Endothelial cell of umbilical vein (primary cell): ENCODE data around the gene DMAP1. TPM values are rescaled to one million over a fixed set of nuclear protein-coding genes. Genes with fewer than 3 reads are reported as not detected.

Experiments used
- BruUV-seq: library from RNA; stranded (reverse); fragments of 400-500 nt; replicated peaks from 2 replicates; lab custom pipeline; 2021; lab: Mats Ljungman, UMichigan
- CTCF ChIA-PET: fragments of 300-600, 350-600 bp; sonication (Branson Sonifier 250); formaldehyde crosslinking; loops from one replicate; lab custom pipeline; 2021; ENCODE audit warnings: antibody characterized with exemption, inconsistent platforms; lab: Charles Lee
- POLR2A ChIA-PET: fragments of 300-600, 350-600 bp; sonication (Branson Sonifier 250); formaldehyde crosslinking; loops from one replicate; lab custom pipeline; 2021; ENCODE audit warnings: antibody characterized with exemption, inconsistent platforms; lab: Charles Lee
- DNase-seq: peaks from one replicate; pipeline ENCODE4 v3.0.0-alpha.2; 2011; ENCODE audit warnings: low read depth, low spot score
- FAIRE-seq: peaks from 2 replicates; lab custom pipeline; 2011; peaks lifted over from hg19 to GRCh38; lab: Jason Lieb, UNC
- H2AFZ ChIP-seq: 2 replicates; pipeline ENCODE4 v1.6.0; 2012; ENCODE audit warnings: low read depth, low read length, control low read depth, inconsistent platforms
- H3K27ac ChIP-seq: 2 replicates; pipeline ENCODE4 v1.5.1; 2011; ENCODE audit warnings: low read depth, mild to moderate bottlenecking, control low read depth, low read length, moderate library complexity; ENCODE audit not compliant: insufficient read depth
- H3K27me3 ChIP-seq, 2 experiments: 2 replicates each; pipeline versions ENCODE4 v1.6.0 to v1.6.1; 2011; ENCODE audit warnings: low read length in 2 of 2, mixed read lengths in 1 of 2; ENCODE audit not compliant: control insufficient read depth in 2 of 2, insufficient read depth in 2 of 2
- H3K36me3 ChIP-seq, 2 experiments: 2 replicates in 1 of 2; 3 replicates in 1 of 2; pipeline ENCODE4 v1.5.1; 2011; ENCODE audit warnings: low read length in 2 of 2, mild to moderate bottlenecking in 1 of 2, moderate library complexity in 1 of 2; ENCODE audit not compliant: control insufficient read depth in 2 of 2, insufficient read depth in 2 of 2; ENCODE audit errors: extremely low read depth in 1 of 2
- H3K4me1 ChIP-seq: 3 replicates; pipeline ENCODE4 v1.5.1; 2011; ENCODE audit warnings: mild to moderate bottlenecking, low read length; ENCODE audit not compliant: control insufficient read depth, insufficient read depth; ENCODE audit errors: extremely low read depth
- H3K4me2 ChIP-seq: 2 replicates; pipeline ENCODE4 v1.6.1; 2011; ENCODE audit warnings: low read length, control low read depth, mixed read lengths; ENCODE audit not compliant: insufficient read depth
- H3K4me3 ChIP-seq, 3 experiments: fragments of 200-600 bp in 1 of 3; sonication (generic), shearing (Covaris generic) in 1 of 3; replicated peaks in 1 of 3; 2 replicates each; pipeline ENCODE4 v1.5.1; 2011 to 2016; ENCODE audit warnings: control low read depth in 3 of 3, low read length in 3 of 3, mild to moderate bottlenecking in 2 of 3, inconsistent platforms in 1 of 3, low read depth in 1 of 3, moderate library complexity in 1 of 3; ENCODE audit not compliant: insufficient read depth in 1 of 3
- H3K79me2 ChIP-seq: 2 replicates; pipeline ENCODE4 v1.6.0; 2012; ENCODE audit warnings: low read length, inconsistent platforms; ENCODE audit not compliant: control insufficient read depth, insufficient read depth
- H3K9ac ChIP-seq: replicated peaks from 2 replicates; pipeline ENCODE3; 2011; ENCODE audit warnings: low read length, control low read depth; ENCODE audit not compliant: insufficient read depth; ENCODE audit errors: extremely low read depth
- H3K9me1 ChIP-seq: replicated peaks from 3 replicates; pipeline ENCODE4 v1.6.0; 2011; ENCODE audit warnings: mild to moderate bottlenecking, low read length; ENCODE audit not compliant: control insufficient read depth, insufficient read depth; ENCODE audit errors: extremely low read depth
- H3K9me3 ChIP-seq: replicated peaks from 2 replicates; pipeline ENCODE4 v1.5.1; 2012; ENCODE audit warnings: low read length, inconsistent platforms; ENCODE audit not compliant: control insufficient read depth, insufficient read depth
- H4K20me1 ChIP-seq: replicated peaks from 2 replicates; pipeline ENCODE3; 2011; ENCODE audit warnings: mild to moderate bottlenecking, low read length; ENCODE audit not compliant: control insufficient read depth, insufficient read depth; ENCODE audit errors: extremely low read depth
- CTCF ChIP-seq, 2 donors: IDR thresholded peaks; 1 replicate in 1 of 2; 2 replicates in 1 of 2; pipeline ENCODE4 v1.5.1; 2011; ENCODE audit warnings: low read length in 2 of 2, mild to moderate bottlenecking in 2 of 2, moderate library complexity in 2 of 2, control low read depth in 1 of 2, inconsistent platforms in 1 of 2, low read depth in 1 of 2; ENCODE audit not compliant: insufficient read depth in 1 of 2; ENCODE audit errors: extremely low read depth in 1 of 2
- EZH2 ChIP-seq: IDR thresholded peaks from 2 replicates; pipeline ENCODE4 v1.6.1; 2012; ENCODE audit warnings: borderline replicate concordance, low read depth, mild to moderate bottlenecking, moderate library complexity, low read length, inconsistent platforms; ENCODE audit not compliant: severe bottlenecking
- FOS ChIP-seq: IDR thresholded peaks from 2 replicates; pipeline ENCODE4 v1.6.1; 2011; ENCODE audit warnings: mild to moderate bottlenecking, low read length, moderate library complexity, borderline replicate concordance; ENCODE audit not compliant: insufficient read depth
- GATA2 ChIP-seq: IDR thresholded peaks from 2 replicates; pipeline ENCODE4 v1.7.0; 2011; ENCODE audit warnings: low read depth, mild to moderate bottlenecking, moderate library complexity, mixed read lengths, low read length; ENCODE audit not compliant: insufficient read length, insufficient read depth
- JUN ChIP-seq: IDR thresholded peaks from 2 replicates; pipeline ENCODE4 v1.6.1; 2011; ENCODE audit warnings: borderline replicate concordance, low read depth; ENCODE audit not compliant: insufficient read length, insufficient read depth
- MAX ChIP-seq: IDR thresholded peaks from 2 replicates; pipeline ENCODE4 v1.6.1; 2011; ENCODE audit not compliant: insufficient read depth, insufficient read length
- MYC ChIP-seq: IDR thresholded peaks from one replicate; pipeline ENCODE4 v1.6.1; 2011; ENCODE audit warnings: mild to moderate bottlenecking, low read depth, low read length
- POLR2A ChIP-seq: IDR thresholded peaks from 2 replicates; pipeline ENCODE4 v1.6.1; 2012; ENCODE audit warnings: low read depth, mild to moderate bottlenecking, control low read depth, low read length
- POLR2AphosphoS5 ChIP-seq: IDR thresholded peaks from 2 replicates; pipeline ENCODE4 v1.6.1; 2012; ENCODE audit warnings: low read depth, mild to moderate bottlenecking, control low read depth, low read length, moderate library complexity; ENCODE audit not compliant: insufficient read depth
- dilution Hi-C: fragments of 300-500 bp; cut with MboI; formaldehyde crosslinking; loops from one replicate; pipeline ENCODE4 v1.15.0; 2019; ENCODE audit warnings: low sequenced_read_pairs; ENCODE audit not compliant: extremely low pct_ligation_motif_present
- intact Hi-C: fragments of 100-400 bp; cut with micrococcal nuclease; formaldehyde crosslinking; loops from one replicate; pipeline ENCODE4 v1.10.0; 2022
- polyA plus RNA-seq, 4 experiments: library from polyadenylated mRNA; depleted of rRNA in 3 of 4; stranded (reverse) in 3 of 4; unstranded in 1 of 4; fragments of >200 nt; gene quantifications; 2 replicates each; pipeline versions ENCODE4 v1.2.1 to v1.2.3, GENCODE V29; 2011 to 2012; ENCODE audit warnings: missing spikeins in 1 of 4
- total RNA-seq: library from RNA; stranded (reverse); gene quantifications from 2 replicates; pipeline ENCODE4 v1.2.3, GENCODE V29; 2021

The DMAP1 gene
- total and polyA plus RNA-seq, 2 donors (not counting 3 experiments of a cell fraction or from before 2014, with no cell fraction given) = 42.9 to 63.2 TPM

- Histone ChIP-seq H3K9me1 (no peaks in the 10 kb centered on the region), H4K20me1 (no peaks in the 10 kb centered on the region), H3K79me2 (no peaks in the 10 kb centered on the region), H3K27ac (no peak overlapping the region), H3K36me3 (peaks cover 0 to 2% of the 10 kb centered on the region in 2 experiments), H3K4me2 (no peak overlapping the region), H3K4me1 (peaks cover 11% of the 10 kb centered on the region), H3K9me3 (no peaks in the 10 kb centered on the region), H2AFZ (no peak overlapping the region), H3K9ac (no peak overlapping the region), H3K4me3 (no peak overlapping the region), H3K27me3 (no peaks in the 10 kb centered on the region)
- TF ChIP-seq MAX = no peak
- no peak for TF ChIP-seq MYC
- no peak for TF ChIP-seq GATA2
- TF ChIP-seq FOS = no peak
- TF ChIP-seq EZH2 = no peak
- no peak for TF ChIP-seq POLR2AphosphoS5
- TF ChIP-seq POLR2A = no peak
- no peak for TF ChIP-seq CTCF (IDR thresholded peaks at IDR 0.05; ENCODE audit: extremely low read depth in 1 of 2, insufficient read depth in 1 of 2, low read depth in 1 of 2, low read length in 2 of 2)
- TF ChIP-seq JUN = no peak
- ChIA-PET CTCF (interaction anchor here (4.3 kb wide), 1 partner anchor 23 kb away, joined by 39 read pairs; no protein-coding TSS in a partner anchor), POLR2A (no interaction called here)
- dilution Hi-C loops (no loop called here), intact Hi-C loops (no loop called here)
- no peak for DNase-seq
- FAIRE-seq = no peak
- no TSS peak for BruUV-seq
Observed at GRCh38 chr1:44240802-44241671, 27.8 kb downstream of the DMAP1 start.
